ENCODE measurements around the gene JMJD1C. TPM values are rescaled to one million over a fixed set of nuclear protein-coding genes. Genes with fewer than 3 reads are reported as not detected.

JMJD1C gene
- total and polyA plus RNA-seq, 10 of the 15 experiments (the other 5 are each of a cell fraction or from before 2014, with no cell fraction given): 31.2 to 83.3 (median 49.5) TPM

DNA sequence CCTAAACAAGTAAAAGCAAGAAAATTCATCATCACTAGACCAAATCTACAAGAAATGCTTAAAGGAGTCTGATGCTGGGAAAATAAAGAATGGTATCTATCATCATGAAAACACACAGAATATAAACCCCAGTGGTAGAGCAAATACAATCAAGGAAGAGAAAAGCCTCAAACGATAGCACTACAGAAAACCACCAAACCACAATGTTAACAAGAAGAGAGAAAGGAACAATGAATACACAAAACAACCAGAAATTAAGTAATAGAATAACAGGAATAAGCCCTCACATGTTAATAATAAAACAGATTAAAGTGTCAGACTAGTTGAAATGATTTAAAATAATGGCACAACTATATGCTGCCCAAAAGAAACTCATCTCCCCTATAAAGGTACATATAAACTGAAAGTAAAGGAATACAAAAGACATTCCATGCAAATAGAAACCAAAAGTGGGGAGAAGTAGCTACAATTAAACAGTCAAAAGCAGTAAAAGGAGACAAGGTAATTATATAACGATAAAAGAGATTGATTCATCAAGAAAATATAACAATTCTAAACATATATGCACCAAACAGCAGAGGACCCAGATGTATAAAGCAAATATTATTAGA is 77.3 kb downstream of the JMJD1C start (continued):
- TF ChIP-seq, protein P1, sequence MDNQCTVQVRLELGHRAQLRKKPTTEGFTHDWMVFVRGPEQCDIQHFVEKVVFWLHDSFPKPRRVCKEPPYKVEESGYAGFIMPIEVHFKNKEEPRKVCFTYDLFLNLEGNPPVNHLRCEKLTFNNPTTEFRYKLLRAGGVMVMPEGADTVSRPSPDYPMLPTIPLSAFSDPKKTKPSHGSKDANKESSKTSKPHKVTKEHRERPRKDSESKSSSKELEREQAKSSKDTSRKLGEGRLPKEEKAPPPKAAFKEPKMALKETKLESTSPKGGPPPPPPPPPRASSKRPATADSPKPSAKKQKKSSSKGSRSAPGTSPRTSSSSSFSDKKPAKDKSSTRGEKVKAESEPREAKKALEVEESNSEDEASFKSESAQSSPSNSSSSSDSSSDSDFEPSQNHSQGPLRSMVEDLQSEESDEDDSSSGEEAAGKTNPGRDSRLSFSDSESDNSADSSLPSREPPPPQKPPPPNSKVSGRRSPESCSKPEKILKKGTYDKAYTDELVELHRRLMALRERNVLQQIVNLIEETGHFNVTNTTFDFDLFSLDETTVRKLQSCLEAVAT (IDR thresholded peaks at IDR 0.05): peak; percentile 68
- TF ChIP-seq PML (IDR thresholded peaks at IDR 0.05; ENCODE audit: low read length) (no peak), SMAD1 (IDR thresholded peaks at IDR 0.05; ENCODE audit: low read depth, partially characterized antibody) (peak; percentile 40), ATF7 (IDR thresholded peaks at IDR 0.05; ENCODE audit: low read depth) (peak; percentile 50; the same call in 1 of the 2 replicates), NR2F1 (conservative IDR thresholded peaks at IDR 0.05) (no peak), TBL1XR1 (IDR thresholded peaks at IDR 0.05; ENCODE audit: low read depth, low read length) (no peak), DPF2 (IDR thresholded peaks at IDR 0.05) (0 out of 2 replicates have a peak, but pooled peaks have one; percentile 36), ESRRA (IDR thresholded peaks at IDR 0.05; ENCODE audit: low read length) (no peak), MXI1 (IDR thresholded peaks at IDR 0.05; ENCODE audit: low read depth, low read length) (no peak), MTA2 (IDR thresholded peaks at IDR 0.05; ENCODE audit: low read depth) (peak; percentile 86)
- TF ChIP-seq, protein P2, sequence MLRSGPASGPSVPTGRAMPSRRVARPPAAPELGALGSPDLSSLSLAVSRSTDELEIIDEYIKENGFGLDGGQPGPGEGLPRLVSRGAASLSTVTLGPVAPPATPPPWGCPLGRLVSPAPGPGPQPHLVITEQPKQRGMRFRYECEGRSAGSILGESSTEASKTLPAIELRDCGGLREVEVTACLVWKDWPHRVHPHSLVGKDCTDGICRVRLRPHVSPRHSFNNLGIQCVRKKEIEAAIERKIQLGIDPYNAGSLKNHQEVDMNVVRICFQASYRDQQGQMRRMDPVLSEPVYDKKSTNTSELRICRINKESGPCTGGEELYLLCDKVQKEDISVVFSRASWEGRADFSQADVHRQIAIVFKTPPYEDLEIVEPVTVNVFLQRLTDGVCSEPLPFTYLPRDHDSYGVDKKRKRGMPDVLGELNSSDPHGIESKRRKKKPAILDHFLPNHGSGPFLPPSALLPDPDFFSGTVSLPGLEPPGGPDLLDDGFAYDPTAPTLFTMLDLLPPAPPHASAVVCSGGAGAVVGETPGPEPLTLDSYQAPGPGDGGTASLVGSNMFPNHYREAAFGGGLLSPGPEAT (IDR thresholded peaks at IDR 0.05; ENCODE audit: low read depth): peak; percentile 64; the same call in 1 of the 2 replicates

Data from GM12878 (cell line).